ENCODE measurements around the gene CTNNA2.

The CTNNA2 gene

DNA sequence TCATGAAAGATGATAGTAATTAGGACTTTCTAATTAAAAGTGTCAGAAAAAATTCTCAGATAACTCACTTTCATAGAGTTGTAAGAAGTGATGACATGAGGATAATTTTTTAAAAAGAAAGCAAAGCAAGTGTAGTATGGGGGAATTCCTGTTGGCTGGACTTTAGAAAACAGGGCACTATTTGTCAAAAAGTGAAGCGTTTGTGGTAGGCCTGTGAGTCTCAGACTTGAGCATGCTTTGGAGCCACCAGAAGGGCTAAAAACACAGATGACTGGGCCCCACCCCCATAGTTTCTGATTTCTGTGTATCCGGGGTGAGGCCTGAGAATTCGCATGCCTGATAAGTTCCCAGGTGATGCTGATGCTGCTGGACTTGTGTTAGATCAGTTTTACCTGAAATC is 1014.3 kb downstream of the CTNNA2 start:
- no peak for DNase-seq

DNA sequence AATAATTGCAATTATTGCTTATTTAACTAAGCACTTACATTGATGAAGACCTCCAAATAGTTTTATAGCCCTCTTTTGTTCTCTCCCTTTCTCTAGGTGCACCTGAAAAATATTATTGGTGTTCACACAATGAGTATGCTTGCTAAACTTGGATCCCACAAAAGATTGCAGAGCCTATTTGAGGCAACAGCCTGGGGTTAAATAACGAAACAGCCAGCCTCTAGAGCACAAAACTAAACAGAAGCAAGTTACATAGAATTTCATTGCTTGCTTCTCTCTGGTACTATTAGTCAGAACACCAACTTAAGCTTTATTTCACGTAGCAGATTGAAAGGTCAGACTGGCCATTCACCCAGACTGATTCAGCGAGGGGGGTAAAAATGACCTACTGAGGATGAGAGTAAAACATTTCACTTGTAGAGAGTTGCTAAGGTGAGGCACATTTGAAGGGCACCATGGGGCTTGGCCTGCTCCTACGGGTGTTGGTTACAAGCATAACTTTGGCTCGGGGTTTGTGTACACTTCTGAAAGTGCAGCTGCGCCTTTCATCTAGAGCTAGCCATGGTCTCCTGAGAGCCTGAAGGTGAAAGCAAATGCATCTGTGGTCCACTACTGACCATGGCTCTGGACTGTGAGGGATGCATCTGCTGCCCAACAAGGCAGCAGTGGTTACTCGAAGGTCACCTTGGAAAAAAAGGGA is 1016.8 kb downstream of the CTNNA2 start:
- no peak for DNase-seq

DNA sequence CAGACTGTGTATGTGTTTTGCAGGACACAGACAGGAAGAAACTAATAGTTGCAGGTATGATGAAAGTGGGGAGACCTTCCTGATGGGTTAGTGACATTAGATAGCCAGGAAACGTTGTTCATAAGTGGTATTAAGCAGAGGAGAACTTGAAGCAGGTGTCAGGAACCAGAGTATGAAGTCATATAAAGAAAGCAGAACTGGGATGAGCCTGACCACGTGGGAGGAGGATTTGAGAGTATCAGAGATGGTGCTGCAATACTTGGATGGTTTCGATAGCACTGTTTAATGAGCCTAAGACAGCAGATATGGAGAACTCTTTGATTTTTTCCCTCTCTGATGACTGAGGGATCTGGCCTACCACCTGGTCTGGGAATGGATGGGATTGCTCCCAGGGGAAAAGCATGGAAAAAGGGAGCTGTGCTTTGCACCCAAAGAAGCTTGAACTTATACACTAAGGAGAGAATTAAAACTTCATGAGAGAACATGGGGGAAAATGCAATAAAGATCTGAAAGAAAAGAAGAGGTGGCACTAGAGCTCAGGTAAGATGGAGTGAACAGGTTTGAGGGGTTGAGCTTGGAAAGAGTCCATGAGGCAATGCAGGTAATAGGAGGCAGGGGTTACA is 1017.7 kb downstream of the CTNNA2 start:
- no peak for DNase-seq

DNA sequence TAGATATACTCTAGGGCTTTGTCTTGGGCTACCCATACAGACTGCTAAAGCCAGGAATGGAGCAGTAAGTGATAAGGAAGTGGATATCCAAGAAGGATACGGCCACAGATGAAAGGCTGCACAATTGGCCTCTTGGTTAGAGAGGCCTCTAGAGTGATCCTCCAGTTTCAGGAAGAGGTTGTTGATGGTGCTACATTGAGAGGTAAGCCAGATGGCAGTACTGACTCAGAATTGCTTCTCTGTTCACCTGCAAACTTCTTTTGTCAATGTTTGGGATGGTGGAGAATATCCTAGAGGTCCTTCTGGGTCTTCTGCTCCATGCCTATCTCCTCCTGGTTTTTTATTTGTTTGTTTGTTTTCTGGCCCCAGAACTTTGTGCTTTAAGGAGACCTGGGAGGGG is 1018.5 kb downstream of the CTNNA2 start:
- DNase-seq, result no peak

DNA sequence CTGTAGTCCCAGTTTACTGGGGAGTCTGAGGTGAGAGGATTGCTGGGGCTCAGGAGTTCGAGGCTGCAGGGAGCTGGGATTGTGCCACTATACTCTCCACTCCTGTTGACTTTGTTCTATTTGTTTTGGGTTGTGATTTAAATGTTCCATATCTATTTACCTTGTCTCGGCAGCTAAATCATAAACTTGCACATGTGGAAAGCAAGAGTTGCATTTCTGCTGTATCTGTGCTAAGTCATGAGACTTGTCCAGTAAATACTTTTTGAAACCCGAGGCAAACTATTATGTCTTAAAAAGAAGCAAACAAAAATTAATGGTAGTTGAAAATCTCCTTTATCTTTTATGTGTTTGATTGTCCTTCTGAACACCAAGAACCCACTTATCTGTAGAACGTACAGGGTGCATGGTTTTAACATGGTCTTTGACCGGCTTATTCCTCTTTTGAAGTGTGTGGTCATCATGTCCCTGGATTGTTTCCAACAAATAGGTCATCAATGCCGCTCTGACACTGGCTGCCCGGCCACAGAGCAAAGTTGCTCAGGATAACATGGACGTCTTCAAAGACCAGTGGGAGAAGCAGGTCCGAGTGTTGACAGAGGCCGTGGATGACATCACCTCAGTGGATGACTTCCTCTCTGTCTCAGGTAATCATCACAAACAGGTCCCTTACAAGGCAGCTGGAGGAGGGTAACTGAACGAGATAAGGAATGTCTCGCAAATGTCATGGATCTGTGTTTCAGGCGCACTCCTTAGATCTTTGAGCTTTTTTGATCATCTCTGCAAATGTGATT is 1032.8 kb downstream of the CTNNA2 start:
- DNase-seq, result no peak

DNA sequence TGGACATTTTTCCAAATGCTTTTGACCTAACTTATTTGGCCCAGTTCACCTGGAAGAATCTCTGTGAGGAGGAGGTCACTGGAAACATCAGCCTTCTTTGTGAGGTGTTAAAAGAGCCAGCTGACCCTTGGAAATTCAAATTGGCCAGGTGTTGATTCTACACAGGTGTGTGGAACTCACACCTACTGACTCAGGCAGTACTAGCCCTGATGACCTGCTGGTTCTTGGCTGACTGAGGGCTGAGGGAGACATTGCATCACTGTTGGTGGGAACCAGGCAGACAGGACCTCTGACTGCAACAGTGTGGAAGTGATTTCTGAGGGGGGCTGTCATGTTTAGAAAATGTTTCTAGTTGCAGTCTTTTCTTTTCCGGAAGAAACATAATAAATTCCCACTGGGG is 1033.9 kb downstream of the CTNNA2 start:
- DNase-seq, result no peak

DNA sequence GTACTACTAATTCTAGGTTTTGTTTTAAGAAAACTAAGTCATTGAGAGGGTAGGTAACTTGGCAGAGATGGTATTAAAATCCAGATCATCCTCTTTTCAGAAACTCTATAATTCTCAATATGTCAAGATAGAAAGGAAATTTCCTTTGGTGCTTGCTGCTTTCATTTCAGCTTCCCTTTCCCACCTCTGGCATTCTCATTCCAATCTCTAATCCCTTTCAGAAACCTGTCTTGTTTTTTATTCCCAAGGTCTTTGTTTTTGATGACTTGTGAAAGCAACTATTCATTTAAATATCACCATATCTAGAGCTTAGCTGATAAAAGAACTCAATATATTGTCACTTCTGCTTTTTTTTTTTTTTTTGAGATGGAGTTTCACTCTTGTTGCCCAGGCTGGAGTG is 1034.5 kb downstream of the CTNNA2 start:
- no peak for DNase-seq

DNA sequence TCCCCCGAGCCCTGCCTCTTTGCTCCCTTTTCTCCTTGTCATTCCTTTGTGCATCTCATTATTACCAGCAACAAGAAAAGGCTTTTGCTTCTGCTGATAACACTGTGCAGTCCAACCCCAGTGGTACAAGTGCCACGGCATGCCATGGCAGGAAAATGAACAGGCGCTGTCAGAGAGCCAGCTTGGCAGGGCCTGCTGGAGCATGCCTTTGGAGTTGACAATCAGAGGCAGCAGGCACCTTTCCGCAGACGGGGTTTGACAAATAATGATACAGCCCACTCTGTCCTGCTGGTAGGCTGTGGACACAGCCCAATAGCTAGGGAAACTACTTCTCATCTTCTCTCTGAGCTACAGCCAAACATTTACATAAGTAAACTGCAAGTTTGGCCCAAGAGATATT is 1035.6 kb downstream of the CTNNA2 start:
- DNase-seq, result no peak

DNA sequence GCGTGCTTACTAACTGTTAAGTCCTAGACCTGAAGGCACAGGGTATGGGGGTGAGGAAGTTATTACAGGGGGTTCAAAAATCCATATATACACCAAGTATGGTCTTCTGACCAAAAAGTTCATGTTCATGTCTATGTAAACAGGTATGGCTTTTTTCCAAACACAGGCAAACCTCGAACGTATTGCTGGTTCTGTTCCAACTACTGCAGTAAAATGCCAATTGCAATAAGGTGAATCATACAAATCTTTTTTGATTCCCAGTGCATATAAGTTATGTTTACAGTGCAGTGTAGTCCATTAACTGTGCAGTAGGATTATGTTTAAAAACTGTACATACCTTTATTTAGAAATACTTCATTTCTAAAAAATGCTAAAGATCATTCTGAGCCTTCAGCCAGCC is 1037.0 kb downstream of the CTNNA2 start:
- no peak for DNase-seq

DNA sequence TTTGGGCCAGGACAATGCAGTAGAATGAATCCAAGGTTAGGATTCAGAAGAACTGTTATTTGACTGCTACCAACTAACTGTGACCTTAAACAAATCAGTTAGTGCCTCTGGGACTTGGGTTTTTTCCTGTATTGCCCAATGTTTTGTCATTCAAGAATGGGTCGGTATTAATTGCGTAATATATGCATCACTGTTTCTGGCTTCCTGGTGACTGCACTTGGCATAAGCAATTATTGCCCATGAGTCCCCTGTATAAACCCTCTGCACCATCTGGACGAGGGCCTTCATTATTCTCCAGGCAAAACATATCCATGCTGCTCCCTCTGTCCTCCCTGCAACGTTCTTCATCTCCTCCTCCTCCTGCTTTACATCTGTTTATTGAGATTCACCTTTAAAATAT is 1047.5 kb downstream of the CTNNA2 start:
- no peak for DNase-seq

DNA sequence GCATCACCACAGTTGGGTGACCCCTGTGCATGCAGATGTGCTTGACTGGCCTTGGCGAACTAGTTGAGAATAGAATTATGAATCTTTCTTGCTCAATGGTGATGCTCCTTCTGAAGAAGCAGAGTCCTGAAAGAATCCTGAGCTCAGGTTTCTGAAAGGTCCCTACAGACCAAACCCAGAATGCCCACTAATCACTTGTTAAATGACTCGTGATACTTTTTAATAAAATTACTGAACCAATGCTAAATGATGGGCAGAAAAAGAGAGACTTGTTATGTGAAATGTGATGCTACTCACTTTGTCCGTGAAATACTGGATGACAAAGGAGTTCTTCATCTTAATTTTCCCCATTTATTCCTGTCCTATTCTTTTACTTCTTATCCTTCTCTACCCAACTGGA is 1055.2 kb downstream of the CTNNA2 start:
- DNase-seq, result no peak

DNA sequence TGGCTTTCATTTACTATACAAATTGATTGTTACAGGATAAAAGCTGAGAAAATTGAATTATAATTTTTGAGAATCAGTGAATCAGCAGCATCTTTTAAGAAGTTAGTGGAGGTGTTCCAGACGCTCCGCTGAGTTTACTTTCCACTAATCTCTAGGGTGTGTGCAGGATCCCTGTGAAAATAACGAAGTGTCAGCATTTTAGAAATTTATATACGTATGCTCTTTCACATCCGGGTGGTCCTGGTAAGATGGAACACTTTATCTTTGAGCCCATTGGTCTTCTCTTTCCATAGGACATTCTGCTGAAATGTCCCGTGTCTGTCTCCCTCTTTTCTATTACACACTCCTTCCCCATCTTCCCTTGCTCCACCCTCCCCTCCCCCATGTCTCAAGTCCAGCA is 1060.3 kb downstream of the CTNNA2 start:
- DNase-seq, result no peak

DNA sequence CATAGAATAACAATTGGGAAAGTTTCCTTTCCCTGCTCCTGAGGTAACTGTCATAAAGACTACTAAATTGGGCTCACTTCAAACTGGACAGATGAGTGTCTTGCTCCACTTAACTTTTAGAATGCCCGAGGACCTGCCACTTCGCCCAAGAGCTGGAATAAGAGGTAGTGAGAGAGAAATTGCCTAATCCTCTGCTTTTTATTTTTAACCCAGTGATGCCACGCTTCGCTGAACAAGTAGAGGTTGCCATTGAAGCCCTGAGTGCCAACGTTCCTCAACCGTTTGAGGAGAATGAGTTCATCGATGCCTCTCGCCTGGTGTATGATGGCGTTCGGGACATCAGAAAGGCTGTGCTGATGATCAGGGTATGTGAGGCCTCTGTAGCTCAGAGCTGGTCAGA is 1061.1 kb downstream of the CTNNA2 start:
- DNase-seq, result no peak

DNA sequence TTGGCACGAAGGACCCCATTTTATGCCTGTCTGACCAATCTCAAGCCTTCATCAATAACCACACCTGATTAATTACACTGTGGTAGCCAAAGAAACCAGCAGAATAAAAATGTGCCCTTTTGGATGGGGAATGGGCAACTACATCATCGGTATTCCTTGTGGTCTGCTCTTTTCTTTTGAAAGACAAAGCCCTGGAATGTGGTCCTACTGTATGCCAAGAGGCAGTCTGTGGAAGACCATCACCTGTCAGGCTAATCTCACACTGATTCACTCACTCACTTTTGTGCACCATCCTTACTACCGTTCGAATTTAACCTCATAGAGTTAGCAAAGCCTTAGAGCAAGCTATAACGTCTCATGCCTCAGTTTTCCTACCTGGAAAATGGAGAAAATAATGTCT is 1066.9 kb downstream of the CTNNA2 start:
- DNase-seq, result no peak

DNA sequence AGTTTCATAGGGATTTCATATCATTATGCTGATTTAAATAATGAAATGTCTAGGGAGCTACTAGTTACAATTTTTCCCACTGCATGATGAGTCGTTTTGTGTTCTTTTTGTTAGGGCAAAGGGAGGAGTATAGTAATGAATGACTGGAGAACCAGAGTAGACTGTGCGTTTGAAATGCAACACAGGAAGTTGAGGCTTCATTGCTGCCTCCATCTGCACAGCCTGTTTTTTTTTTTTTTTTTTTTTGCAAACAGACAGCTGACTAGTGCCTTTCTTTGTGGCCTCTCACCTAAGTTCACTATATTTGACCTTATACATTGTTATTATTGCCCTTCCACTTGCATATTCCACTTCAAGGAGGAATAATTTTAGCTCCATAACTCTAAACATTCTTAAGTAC is 1078.4 kb downstream of the CTNNA2 start:
- DNase-seq, result no peak

DNA sequence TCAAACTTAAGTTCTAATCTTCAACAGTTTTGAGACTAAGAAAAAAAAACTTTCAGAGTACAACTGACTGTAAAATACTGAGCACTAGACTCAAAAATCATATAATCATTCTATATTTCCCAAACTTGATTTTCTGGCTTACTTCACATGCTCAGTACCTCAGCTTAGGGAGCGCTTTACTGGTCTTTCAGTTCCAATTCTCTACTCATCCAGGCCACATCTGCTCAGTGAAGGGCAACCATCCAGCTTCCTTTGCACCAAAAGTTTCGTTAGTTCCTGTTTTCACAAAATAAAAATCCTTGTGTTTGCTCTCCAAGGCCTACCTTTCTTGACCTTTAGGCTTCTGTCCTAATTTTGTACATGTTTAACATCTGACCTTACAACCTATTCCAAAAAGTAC is 1079.3 kb downstream of the CTNNA2 start:
- DNase-seq, result no peak

DNA sequence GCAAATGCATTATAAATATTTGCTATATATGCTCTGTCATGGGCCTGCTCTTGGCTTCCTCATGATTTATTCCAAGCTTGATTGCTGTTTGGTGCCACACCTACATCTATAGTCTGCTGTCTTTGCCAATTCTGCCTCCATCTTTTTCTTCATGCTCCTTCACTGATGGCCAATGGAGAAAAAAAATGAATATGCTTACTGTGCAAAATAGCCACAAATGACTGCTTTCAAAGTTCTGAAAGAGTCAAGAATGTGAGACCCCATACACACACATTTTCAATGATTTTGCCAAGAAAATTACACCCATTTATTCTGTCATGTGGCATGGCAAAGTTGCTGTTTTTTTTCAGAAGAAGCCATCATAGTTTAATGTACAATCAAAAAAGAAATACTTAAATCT is 1097.3 kb downstream of the CTNNA2 start:
- no peak for DNase-seq

DNA sequence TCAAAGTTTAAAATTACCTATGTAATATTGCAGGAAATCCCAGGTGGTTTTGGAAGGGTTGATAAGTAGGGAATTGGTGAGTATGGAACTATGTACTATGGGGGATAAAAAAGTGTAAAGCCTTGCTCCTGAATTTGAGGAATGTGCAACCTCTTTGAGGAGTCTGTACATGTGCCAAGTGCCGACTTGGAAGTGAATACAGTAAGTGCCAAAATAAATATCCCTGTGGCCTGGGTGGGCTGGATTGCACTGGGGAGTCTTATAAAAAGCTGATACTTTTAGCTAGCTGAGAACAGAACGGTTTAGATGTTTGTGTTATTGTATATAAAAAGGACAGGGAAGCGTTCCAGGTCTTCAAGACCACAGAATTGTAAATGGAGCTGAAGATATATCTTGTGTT is 1108.8 kb downstream of the CTNNA2 start:
- no peak for DNase-seq

DNA sequence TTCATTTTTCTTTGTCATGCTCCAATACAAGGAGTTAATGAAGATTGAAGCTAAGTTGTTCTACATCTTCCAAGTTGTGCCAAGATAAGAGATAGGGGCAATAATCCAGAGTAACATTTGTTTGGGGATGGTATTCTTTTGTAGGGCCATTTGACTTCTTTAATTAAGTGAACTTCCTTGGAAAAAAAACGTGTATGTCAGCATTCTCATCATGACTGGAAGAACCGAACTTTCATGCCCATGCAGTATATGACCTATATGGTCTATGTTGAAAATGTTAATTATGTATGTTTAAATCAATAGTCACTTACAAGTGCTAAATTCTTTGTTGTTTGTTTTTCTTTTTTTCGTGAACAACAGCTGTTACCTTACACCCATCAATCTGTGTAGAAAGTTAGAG is 1111.2 kb downstream of the CTNNA2 start:
- DNase-seq, result no peak

DNA sequence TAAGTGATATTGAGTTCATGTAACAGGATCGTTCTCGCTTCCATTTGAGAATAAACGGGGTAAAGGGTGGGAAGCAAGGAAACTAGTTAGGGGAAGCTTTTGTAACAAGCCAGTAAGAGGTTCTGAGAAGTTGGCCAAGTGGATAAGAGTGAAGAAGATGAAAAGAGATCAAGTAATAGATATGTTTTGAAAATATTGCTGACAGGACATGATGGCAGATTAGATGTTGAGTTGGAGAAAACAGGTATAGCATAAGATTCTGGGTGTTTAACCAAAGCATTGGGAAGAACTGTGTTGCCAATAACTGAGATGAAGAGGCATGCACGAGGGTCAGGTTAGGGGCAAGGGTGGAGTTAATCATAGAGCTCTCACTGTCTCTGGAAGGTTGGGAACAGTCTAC is 1121.7 kb downstream of the CTNNA2 start:
- no peak for DNase-seq

DNA sequence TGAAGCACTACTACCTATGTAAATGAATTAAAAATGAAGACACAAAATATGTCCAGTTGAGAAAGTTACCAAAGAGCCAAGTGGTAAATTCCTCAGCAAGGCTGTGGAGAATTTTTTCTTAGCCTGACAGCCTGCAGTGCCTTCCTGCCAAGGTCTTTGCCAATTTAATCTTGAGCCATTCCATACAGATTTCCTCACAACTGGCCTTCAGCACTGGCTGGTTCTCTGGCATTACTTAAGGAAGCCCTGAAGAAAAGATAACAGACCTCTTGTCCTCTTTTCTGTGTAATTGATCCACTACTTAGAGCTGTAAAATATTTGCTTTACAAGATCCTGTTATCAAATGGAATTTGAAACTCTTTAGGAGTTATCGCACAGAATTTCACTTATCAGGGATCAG is 1125.9 kb downstream of the CTNNA2 start:
- no peak for DNase-seq

DNA sequence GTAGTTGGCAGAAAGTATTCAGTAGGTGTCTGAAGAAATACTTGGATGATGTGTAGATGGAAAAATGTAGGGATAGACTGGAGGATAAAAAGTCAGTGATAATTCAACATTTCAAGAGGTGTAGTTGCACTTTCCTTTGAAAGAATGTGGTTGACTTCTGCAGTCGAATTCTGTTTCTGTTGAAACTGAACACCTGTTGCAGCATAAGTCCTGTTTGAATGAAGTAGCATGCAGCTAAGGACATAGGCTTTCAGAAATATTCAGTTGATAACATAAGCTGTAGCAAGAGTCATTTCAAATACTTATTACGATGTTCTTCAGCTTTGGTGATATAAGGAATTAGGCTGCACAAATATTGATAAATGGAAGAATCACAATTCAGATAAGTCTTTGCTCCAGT is 1129.6 kb downstream of the CTNNA2 start:
- no peak for DNase-seq

DNA sequence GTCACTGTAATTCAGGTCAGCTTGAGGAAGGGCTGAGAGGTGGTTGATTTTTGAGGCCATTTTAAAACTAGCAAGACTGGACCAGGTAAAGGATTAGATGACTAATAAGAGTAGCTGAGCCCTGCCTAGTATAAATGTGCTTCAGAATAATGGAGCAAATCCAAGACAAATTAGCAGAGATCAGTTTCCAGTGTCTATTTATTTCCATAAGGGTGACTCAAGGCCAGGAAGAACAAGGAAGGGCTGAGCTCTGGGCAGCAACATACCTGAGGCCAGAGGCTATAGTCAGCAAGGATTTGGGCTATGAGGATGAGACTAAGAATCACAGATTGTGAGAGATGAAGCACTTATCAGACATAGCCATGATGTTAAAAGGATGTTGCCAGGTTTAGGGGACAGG is 1130.7 kb downstream of the CTNNA2 start:
- no peak for DNase-seq

DNA sequence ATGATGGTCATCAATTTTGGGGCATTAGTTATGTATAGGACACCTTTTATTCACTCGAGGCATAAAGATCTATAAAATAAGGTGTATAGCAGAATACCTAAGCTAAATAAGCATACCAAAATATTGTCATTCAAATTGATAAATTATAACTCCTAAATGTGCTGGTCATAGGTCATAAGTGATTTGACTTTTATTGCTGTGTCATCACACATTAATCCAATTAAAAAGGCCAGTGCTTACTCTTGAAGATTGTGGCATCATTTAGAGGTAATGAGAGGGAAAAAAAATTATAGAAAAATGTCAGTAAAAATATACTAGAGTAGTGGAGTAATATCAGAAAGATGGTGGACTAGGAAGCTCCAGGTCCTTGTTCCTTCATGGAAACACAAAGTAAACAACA is 1138.6 kb downstream of the CTNNA2 start:
- no peak for DNase-seq

All from activated CD4-positive, alpha-beta T cell treated with anti-CD3 and anti-CD28 coated beads, Interleukin-2, amount 50 U/mL, for 4 hours (primary cell).